Astrocyte of the spinal cord (primary cell): ENCODE results near the gene NUP214.

Experiments used
- DNase-seq: peaks from one replicate; pipeline ENCODE4 v3.0.0; 2011; ENCODE audit warnings: low read depth, low spot score
- H3K4me3 ChIP-seq: 2 replicates; pipeline ENCODE4 v1.5.1; 2011; ENCODE audit warnings: low read depth, mild to moderate bottlenecking, low read length, moderate library complexity
- CTCF ChIP-seq: IDR thresholded peaks from 2 replicates; pipeline ENCODE4 v1.5.1; 2012; ENCODE audit warnings: low read depth, mild to moderate bottlenecking, low read length, inconsistent platforms
- in situ Hi-C: cut with HindIII; loops from 2 replicates; pipeline ENCODE4 v1.10.0; 2017; ENCODE audit warnings: low sequenced_read_pairs

Gene NUP214

GRCh38 chr9:131178926-131179325, 53.5 kb downstream of the NUP214 start:
- in situ Hi-C loops, result no loop called here
- no peak overlapping the region for H3K4me3 ChIP-seq
- no peak for TF ChIP-seq CTCF
- no peak for DNase-seq

GRCh38 chr9:131179561-131180219, 54.3 kb downstream of the NUP214 start:
- peak; percentile 82 for DNase-seq
- in situ Hi-C loops, result no loop called here
- no peak for TF ChIP-seq CTCF
- no peak overlapping the region for H3K4me3 ChIP-seq

- H3K4me3 ChIP-seq, result no peak overlapping the region
- peak; percentile 92 for DNase-seq
- no peak for TF ChIP-seq CTCF
- in situ Hi-C loops, result no loop called here
Measured at GRCh38 chr9:131180454-131180853, 55.1 kb downstream of the NUP214 start.

GRCh38 chr9:131181091-131181681, 55.8 kb downstream of the NUP214 start:
- TF ChIP-seq CTCF, result peak; percentile 15
- in situ Hi-C loops, result no loop called here
- no peak for DNase-seq
- H3K4me3 ChIP-seq, result no peak overlapping the region

GRCh38 chr9:131185924-131186323, 60.5 kb downstream of the NUP214 start:
- in situ Hi-C loops, result no loop called here
- no peak overlapping the region for H3K4me3 ChIP-seq
- TF ChIP-seq CTCF, result no peak
- DNase-seq, result no peak

GRCh38 chr9:131186622-131187021, 61.2 kb downstream of the NUP214 start:
- in situ Hi-C loops, result no loop called here
- H3K4me3 ChIP-seq, result no peak overlapping the region
- no peak for TF ChIP-seq CTCF
- DNase-seq, result no peak
